ENCODE results near the gene ECM2.

ECM2 gene

DNA sequence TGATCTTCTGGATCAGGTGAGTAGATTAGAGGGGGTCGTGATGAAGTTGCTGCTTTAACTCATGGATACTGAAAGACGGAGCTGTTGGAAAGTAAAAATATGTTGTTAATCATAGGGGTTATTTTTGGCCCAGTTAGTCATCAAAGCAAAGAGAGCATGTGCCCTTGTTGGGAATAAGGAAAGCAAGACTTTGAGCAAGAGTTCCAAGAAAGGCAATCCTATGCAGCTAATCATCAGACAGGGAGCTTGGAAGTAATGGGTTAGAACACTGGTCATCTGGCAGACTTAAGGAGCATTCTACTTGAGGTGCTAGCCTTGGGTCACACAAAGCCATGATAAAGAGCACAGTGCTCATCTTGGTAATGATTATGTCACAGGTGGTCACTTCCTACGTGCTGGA, 71.8 kb downstream of the ECM2 start:
- no peak for DNase-seq (ENCODE audit: low spot score)

- DNase-seq (ENCODE audit: low spot score) = no peak
These were observed 72.4 kb downstream of the ECM2 start for GRCh38 chr9:92463387-92463786.

GRCh38 chr9:92457576-92457975, 78.2 kb downstream of the ECM2 start:
- DNase-seq (ENCODE audit: low spot score) = no peak

DNA sequence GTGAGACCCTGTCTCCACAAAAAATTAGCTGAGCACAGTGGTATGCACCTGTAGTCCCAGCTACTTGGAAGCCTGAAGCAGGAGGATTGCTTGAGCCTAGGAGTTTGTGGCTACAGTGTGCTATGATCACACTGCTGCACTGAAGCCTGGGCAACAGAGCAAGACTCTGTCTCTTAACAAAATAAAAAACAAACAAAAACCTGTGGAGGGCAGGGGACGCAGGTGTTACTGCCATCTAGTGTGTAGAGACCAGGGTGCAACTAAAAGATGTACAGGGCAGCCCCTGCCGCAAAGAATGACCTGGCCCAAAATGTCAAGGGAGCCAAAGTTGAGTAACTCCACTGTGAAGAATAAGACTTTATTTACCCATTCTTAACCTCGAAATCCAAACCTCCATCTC, 80.6 kb downstream of the ECM2 start:
- DNase-seq (ENCODE audit: low spot score) = no peak

- no peak for DNase-seq (ENCODE audit: low spot score)
These were observed 89.3 kb downstream of the ECM2 start for GRCh38 chr9:92446536-92446935.

All from LoVo (cell line).